ENCODE results near the gene RNF111. TPM values are rescaled to one million over a fixed set of nuclear protein-coding genes. Genes with fewer than 3 reads are reported as not detected.
"Not testable (repeated sequence)": the region's sequence is repeated elsewhere in the genome, so short reads cannot be mapped to it uniquely, and the experiment has no call there.

Gene RNF111
- total RNA-seq, 1 experiment from 2014 or later, result 22.4 TPM

GRCh38 chr15:59143281-59143680 is 155.8 kb downstream of the RNF111 start (continued):
- TF ChIP-seq ZBTB43 (CRISPR knock-in tag; IDR thresholded peaks at IDR 0.05) (no peak), EMX1 (CRISPR knock-in tag; IDR thresholded peaks at IDR 0.05) (no peak), NFE2L1 (CRISPR knock-in tag; IDR thresholded peaks at IDR 0.05) (no peak)

GRCh38 chr15:59144594-59144993 is 157.1 kb downstream of the RNF111 start:
- DNase-seq (ENCODE audit: low spot score), result peak; percentile 23

More at GRCh38 chr15:59144594-59144993, 157.1 kb downstream of the RNF111 start:
- H3K27ac Mint-ChIP-seq; POLR2A ChIA-PET; H3K9me3 Mint-ChIP-seq; ATAC-seq; H3K4me3 Mint-ChIP-seq; CTCF ChIA-PET; H3K27me3 Mint-ChIP-seq (ENCODE audit: low read depth): not testable (repeated sequence)
- Mint-ChIP-seq H3K36me3 (peaks cover 39% of the 10 kb centered on the region), H3K4me1 (peaks cover 26% of the 10 kb centered on the region)

Other genes with a start within 250 kb of the RNF111 start
- gene ADAM10, start 238.0 kb upstream of the RNF111 start, total RNA-seq (2021), result 128 to 133 TPM (median 130 TPM) in 3 replicates
- 27.0 to 29.9 TPM (median 29.6 TPM) in 3 replicates for gene MINDY2, start 216.4 kb upstream of the RNF111 start, total RNA-seq (2021)
- 106 to 126 TPM (median 107 TPM) in 3 replicates for gene SLTM, start 54.0 kb upstream of the RNF111 start, total RNA-seq (2021)
- 93.3 to 101 TPM (median 98.8 TPM) in 3 replicates for gene CCNB2, start 117.5 kb downstream of the RNF111 start, total RNA-seq (2021)
- not detected in 3 replicates for gene LDHAL6B, start 219.2 kb downstream of the RNF111 start, total RNA-seq (2021)

All from WTC11 (cell line).